Stimulated activated CD4-positive, alpha-beta T cell treated with anti-CD3 and anti-CD28 coated beads, TNF-alpha, amount 100 ng/mL, for 1 hour (primary cell): Measurements from ENCODE around the gene SLC35F6.
A peak's percentile ranks its signal among the peaks of the same experiment; 100 is the strongest.
"Not testable (repeated sequence)": the region's sequence is repeated elsewhere in the genome, so short reads cannot be mapped to it uniquely, and the experiment has no call there.

Experiments used
- DNase-seq, 3 donors: peaks; one replicate each; pipeline ENCODE4 v3.0.0-alpha.2; 2020; ENCODE audit warnings: low read depth in 3 of 3, low spot score in 1 of 3

Gene SLC35F6

GRCh38 chr2:26780203-26780760 lies 16.2 kb downstream of the SLC35F6 start:
- no peak for DNase-seq

GRCh38 chr2:26782876-26783704 lies 19.0 kb downstream of the SLC35F6 start:
- DNase-seq = no peak

GRCh38 chr2:26784570-26785234 lies 20.6 kb downstream of the SLC35F6 start:
- no peak for DNase-seq

- DNase-seq = peak; percentile 82 to 90 (median 87)
Observed at GRCh38 chr2:26785431-26786206, 21.5 kb downstream of the SLC35F6 start, which contains the start of gene CENPA. TSS of gene CENPA (plus strand) at chr2:26786056. CDS start at chr2:26786197, 141 bp downstream.

- DNase-seq = no peak
Observed at GRCh38 chr2:26786207-26787028, 22.3 kb downstream of the SLC35F6 start.

- DNase-seq = no peak
Observed at GRCh38 chr2:26792720-26793119, 28.6 kb downstream of the SLC35F6 start.

- DNase-seq = no peak
Observed at GRCh38 chr2:26793518-26793917, 29.4 kb downstream of the SLC35F6 start.

- not testable (repeated sequence) for DNase-seq
Observed at GRCh38 chr2:26795135-26795534, 31.1 kb downstream of the SLC35F6 start.

GRCh38 chr2:26801328-26801727 lies 37.2 kb downstream of the SLC35F6 start:
- no peak for DNase-seq

- DNase-seq = no peak
Observed at GRCh38 chr2:26801796-26802195, 37.7 kb downstream of the SLC35F6 start.

GRCh38 chr2:26805241-26805676 lies 41.2 kb downstream of the SLC35F6 start:
- no peak for DNase-seq

- DNase-seq = no peak
Observed at GRCh38 chr2:26807788-26808460, 43.8 kb downstream of the SLC35F6 start.

- DNase-seq = no peak
Observed at GRCh38 chr2:26809211-26809610, 45.1 kb downstream of the SLC35F6 start.

GRCh38 chr2:26809876-26810577 lies 45.9 kb downstream of the SLC35F6 start:
- no peak for DNase-seq

GRCh38 chr2:26811261-26811660 lies 47.2 kb downstream of the SLC35F6 start:
- DNase-seq = no peak

- no peak for DNase-seq
Observed at GRCh38 chr2:26811791-26812694, 48.0 kb downstream of the SLC35F6 start.

GRCh38 chr2:26812731-26813130 lies 48.6 kb downstream of the SLC35F6 start:
- DNase-seq = no peak
